A673 (cell line): ENCODE measurements around the gene TRMT61A. TPM values are rescaled to one million over a fixed set of nuclear protein-coding genes. Genes with fewer than 3 reads are reported as not detected.

ENCODE experiments used
- BruUV-seq: library from RNA; stranded (reverse); fragments of 400-500 nt; replicated peaks from 2 replicates; lab custom pipeline; 2021; lab: Mats Ljungman, UMichigan
- CTCF ChIA-PET: fragments of 300-600 bp; sonication (Branson Sonifier 250); formaldehyde crosslinking; loops from one replicate; lab custom pipeline; 2022; ENCODE audit warnings: antibody characterized with exemption; lab: Charles Lee
- POLR2A ChIA-PET: fragments of 300-600 bp; sonication (Branson Sonifier 250); formaldehyde crosslinking; loops from one replicate; lab custom pipeline; 2022; ENCODE audit warnings: antibody characterized with exemption; ENCODE audit not compliant: low non-redundant PET; lab: Charles Lee
- DNase-seq: peaks from one replicate; pipeline ENCODE4 v3.0.0-alpha.2; 2015; ENCODE audit warnings: low spot score
- H3K27ac ChIP-seq: fragments of 200-600 bp; sonication (generic); 2 replicates; pipeline ENCODE4 v1.5.1; 2016; ENCODE audit warnings: mixed run types, low read depth, mild to moderate bottlenecking, mixed read lengths, antibody characterized with exemption, low read length; ENCODE audit not compliant: poor library complexity, severe bottlenecking
- H3K27me3 ChIP-seq: fragments of 200-600 bp; sonication (generic); replicated peaks from 2 replicates; pipeline ENCODE4 v1.6.1; 2017; ENCODE audit warnings: mixed run types, low read depth, mild to moderate bottlenecking, mixed read lengths, antibody characterized with exemption, low read length; ENCODE audit not compliant: insufficient read depth, poor library complexity
- H3K36me3 ChIP-seq: fragments of 200-600 bp; sonication (generic); 2 replicates; pipeline ENCODE4 v1.6.1; 2016; ENCODE audit warnings: mixed run types, mild to moderate bottlenecking, mixed read lengths, antibody characterized with exemption, low read length; ENCODE audit not compliant: insufficient read depth, poor library complexity, severe bottlenecking
- H3K4me1 ChIP-seq: fragments of 200-600 bp; sonication (generic); 2 replicates; pipeline ENCODE4 v1.6.1; 2017; ENCODE audit warnings: mixed run types, mild to moderate bottlenecking, mixed read lengths, antibody characterized with exemption, low read length; ENCODE audit not compliant: insufficient read depth, poor library complexity, severe bottlenecking
- H3K4me3 ChIP-seq: fragments of 200-600 bp; sonication (generic); 2 replicates; pipeline ENCODE4 v1.5.1; 2016; ENCODE audit warnings: low read depth, mixed run types, mild to moderate bottlenecking, mixed read lengths, low read length; ENCODE audit not compliant: poor library complexity, severe bottlenecking
- H3K9me3 ChIP-seq: fragments of 200-600 bp; sonication (generic); 2 replicates; pipeline ENCODE4 v1.6.1; 2016; ENCODE audit warnings: mixed run types, low read depth, mild to moderate bottlenecking, mixed read lengths, antibody characterized with exemption, low read length; ENCODE audit not compliant: poor library complexity, severe bottlenecking
- CTCF ChIP-seq: fragments of 300-800, 200-600 bp; sonication (generic); conservative IDR thresholded peaks from 2 replicates; pipeline ENCODE4 v1.5.1; 2017; ENCODE audit warnings: low read depth, mild to moderate bottlenecking, antibody characterized with exemption, low read length, moderate library complexity, mixed read lengths
- EZH2 ChIP-seq: fragments of 200-600 bp; sonication (generic); IDR thresholded peaks from 2 replicates; pipeline ENCODE4 v1.6.1; 2017; ENCODE audit warnings: borderline replicate concordance, low read depth, mild to moderate bottlenecking, mixed read lengths, antibody characterized with exemption, low read length; ENCODE audit not compliant: poor library complexity, severe bottlenecking
- intact Hi-C: fragments of 100-400 bp; cut with micrococcal nuclease; formaldehyde crosslinking; loops from one replicate; pipeline ENCODE4 v1.10.0; 2022; ENCODE audit not compliant: unreplicated experiment
- total RNA-seq: library from RNA; stranded (reverse); gene quantifications from 2 replicates; pipeline ENCODE4 v1.2.3, GENCODE V29; 2021

The TRMT61A gene
- total RNA-seq, 1 experiment from 2014 or later: 23.6 TPM

GRCh38 chr14:103543140-103543539, 14.1 kb downstream of the TRMT61A start:
- Histone ChIP-seq H3K27me3 (no peaks in the 10 kb centered on the region), H3K9me3 (no peaks in the 10 kb centered on the region), H3K36me3 (no peaks in the 10 kb centered on the region), H3K27ac (peak overlapping the region; percentile 59), H3K4me1 (peaks cover 40% of the 10 kb centered on the region), H3K4me3 (no peak overlapping the region)
- CTCF ChIA-PET: no interaction called here
- DNase-seq: no peak
- POLR2A ChIA-PET: no interaction called here
- no peak for TF ChIP-seq EZH2
- no peak for TF ChIP-seq CTCF
- intact Hi-C loops: loop anchor here (5.0 kb wide), 1 partner anchor 466 kb away; no protein-coding TSS in a partner anchor
- no TSS peak for BruUV-seq

GRCh38 chr14:103543721-103544387, 14.9 kb downstream of the TRMT61A start:
- no peak overlapping the region for H3K4me3 ChIP-seq
- TF ChIP-seq CTCF (no peak), EZH2 (no peak)
- POLR2A ChIA-PET: no interaction called here
- H3K27ac ChIP-seq: peak overlapping the region; percentile 52
- intact Hi-C loops: loop anchor here (5.0 kb wide), 1 partner anchor 467 kb away; no protein-coding TSS in a partner anchor
- CTCF ChIA-PET: no interaction called here
- H3K9me3 ChIP-seq: no peaks in the 10 kb centered on the region
- no peaks in the 10 kb centered on the region for H3K36me3 ChIP-seq
- H3K27me3 ChIP-seq: no peaks in the 10 kb centered on the region
- no peak for DNase-seq
- BruUV-seq: no TSS peak
- H3K4me1 ChIP-seq: peaks cover 40% of the 10 kb centered on the region

- Histone ChIP-seq H3K27me3 (no peaks in the 10 kb centered on the region), H3K9me3 (no peaks in the 10 kb centered on the region), H3K27ac (peak overlapping the region; percentile 52), H3K4me1 (peaks cover 40% of the 10 kb centered on the region), H3K4me3 (no peak overlapping the region), H3K36me3 (no peaks in the 10 kb centered on the region)
- DNase-seq: peak; percentile 61
- ChIA-PET POLR2A (no interaction called here), CTCF (interaction anchor here (2.3 kb wide), 1 partner anchor 27 kb away, joined by 8 read pairs; no protein-coding TSS in a partner anchor)
- no peak for TF ChIP-seq CTCF
- TF ChIP-seq EZH2: no peak
- intact Hi-C loops: loop anchor here (5.0 kb wide), 2 partner anchors 42 to 467 kb away; no protein-coding TSS in a partner anchor
- BruUV-seq: no TSS peak
Measured at GRCh38 chr14:103544388-103545218, 15.6 kb downstream of the TRMT61A start.
